K562 (cell line): ENCODE data around the gene SAE1. TPM values are rescaled to one million over a fixed set of nuclear protein-coding genes. Genes with fewer than 3 reads are reported as not detected.

Source experiments
- BRCA1 ChIP-seq, 2 experiments: fragments of 450-650 bp in 1 of 2; sonication (generic) in 1 of 2; formaldehyde crosslinking in 1 of 2; IDR thresholded peaks; 2 replicates each; pipeline versions ENCODE4 v1.5.0 to v1.6.1; 2017 to 2020; ENCODE audit warnings: mild to moderate bottlenecking in 1 of 2, missing genetic modification reagents in 1 of 2
- ESRRA ChIP-seq: fragments of 450-650 bp; IDR thresholded peaks from 2 replicates; pipeline ENCODE4 v1.6.1; 2014; ENCODE audit warnings: low read depth, mild to moderate bottlenecking, moderate library complexity, borderline replicate concordance
- ETS2 ChIP-seq: IDR thresholded peaks from 2 replicates; pipeline ENCODE4 v1.6.1; 2016; ENCODE audit warnings: borderline replicate concordance, missing genetic modification characterization, mild to moderate bottlenecking, moderate library complexity, missing compliant biosample characterization; ENCODE audit not compliant: poor library complexity, severe bottlenecking
- FOXJ3 ChIP-seq: sonication (generic); formaldehyde crosslinking; IDR thresholded peaks from 2 replicates; pipeline ENCODE4 v1.4.0; 2020; ENCODE audit warnings: mild to moderate bottlenecking, missing genetic modification reagents
- HSF4 ChIP-seq: fragments of 250-450 bp; sonication (Bioruptor Pico); IDR thresholded peaks from 2 replicates; pipeline ENCODE4 v2.1.2; 2022; ENCODE audit warnings: mild to moderate bottlenecking, moderate library complexity, borderline replicate concordance
- JUND ChIP-seq, 2 experiments: IDR thresholded peaks; 2 replicates in 1 of 2; 3 replicates in 1 of 2; pipeline ENCODE4 v1.6.1; 2011; ENCODE audit warnings: borderline replicate concordance in 2 of 2, low read depth in 2 of 2, low read length in 2 of 2, improper control_type of control experiment in 1 of 2, missing biosample characterization in 1 of 2, missing genetic modification characterization in 1 of 2, missing genetic modification reagents in 1 of 2
- L3MBTL2 ChIP-seq: fragments of 450-650 bp; IDR thresholded peaks from 2 replicates; pipeline ENCODE4 v1.6.1; 2016; ENCODE audit warnings: mild to moderate bottlenecking, moderate library complexity
- NR2C2 ChIP-seq, 2 experiments: fragments of 200-800 bp in 1 of 2; sonication (Bioruptor generic) in 1 of 2; sonication (generic) in 1 of 2; formaldehyde crosslinking in 1 of 2; IDR thresholded peaks; 2 replicates each; pipeline versions ENCODE4 v1.6.1 to v1.8.0; 2016 to 2022; ENCODE audit warnings: mild to moderate bottlenecking in 1 of 2, missing compliant biosample characterization in 1 of 2, missing genetic modification characterization in 1 of 2, missing genetic modification reagents in 1 of 2
- RBM34 ChIP-seq: fragments of 200-400 bp; formaldehyde crosslinking; IDR thresholded peaks from 2 replicates; pipeline ENCODE4 v1.6.1; 2018; ENCODE audit warnings: low read length, borderline replicate concordance; ENCODE audit not compliant: insufficient read depth
- RFX1 ChIP-seq: fragments of 450-650 bp; IDR thresholded peaks from 2 replicates; pipeline ENCODE4 v1.6.1; 2016; ENCODE audit warnings: mild to moderate bottlenecking, moderate library complexity
- SMAD4 ChIP-seq: fragments of 250-450 bp; sonication (Bioruptor Pico); conservative IDR thresholded peaks from 2 replicates; pipeline ENCODE4 v1.8.0; 2021; ENCODE audit warnings: inconsistent platforms, mild to moderate bottlenecking, moderate library complexity
- U2AF2 ChIP-seq: fragments of 200-400 bp; formaldehyde crosslinking; optimal IDR thresholded peaks from 2 replicates; pipeline ENCODE3; 2017; ENCODE audit warnings: low read depth, mild to moderate bottlenecking, low read length
- ZC3H8 ChIP-seq: fragments of 450-650 bp; IDR thresholded peaks from 2 replicates; pipeline ENCODE4 v1.6.1; 2017
- ZNF165 ChIP-seq: fragments of 250-450 bp; sonication (Bioruptor Pico); IDR thresholded peaks from 2 replicates; pipeline ENCODE4 v1.4.0; 2020; ENCODE audit warnings: borderline replicate concordance
- ZNF695 ChIP-seq: fragments of 450-650 bp; formaldehyde crosslinking; IDR thresholded peaks from 2 replicates; pipeline ENCODE4 v1.4.0; 2020; ENCODE audit warnings: mild to moderate bottlenecking, moderate library complexity
- polyA plus RNA-seq, 8 experiments: library from polyadenylated mRNA; depleted of rRNA in 4 of 8; stranded (reverse) in 5 of 8; unstranded in 3 of 8; fragments of >200 nt; fragmentation: Nextera tagmentation in 2 of 8; fragmentation: Illumina TruSeq in 1 of 8; extraction: Ambion mirVana in 2 of 8; extraction: Trizol in 1 of 8; gene quantifications; 2 replicates each; pipeline versions ENCODE4 v1.2.1 to v1.2.3, GENCODE V29; 2011 to 2014; ENCODE audit warnings: inconsistent platforms in 1 of 8, missing spikeins in 1 of 8
- total RNA-seq, 7 experiments: library from RNA; depleted of rRNA in 6 of 7; stranded (reverse); fragments of >200 nt in 6 of 7; fragmentation: Illumina TruSeq in 2 of 7; extraction: Trizol in 2 of 7; gene quantifications; 2 replicates each; pipeline versions ENCODE4 v1.2.1 to v1.2.3, GENCODE V29; 2011 to 2021; ENCODE audit warnings: low replicate concordance in 1 of 7
- TF ChIP-seq, protein P1 (sequence below), 2 experiments: IDR thresholded peaks; 2 replicates each; pipeline ENCODE4 v1.6.1; 2012; ENCODE audit warnings: improper control_type of control experiment in 2 of 2, low read depth in 2 of 2, low read length in 2 of 2, borderline replicate concordance in 1 of 2
- TF ChIP-seq, protein P2 (sequence below): fragments of 250-450 bp; sonication (Bioruptor Pico); IDR thresholded peaks from 2 replicates; pipeline ENCODE4 v1.5.0; 2021; ENCODE audit warnings: mild to moderate bottlenecking, borderline replicate concordance
- TF ChIP-seq, protein P3 (sequence below): fragments of 250-450 bp; sonication (Bioruptor Pico); IDR thresholded peaks from 2 replicates; pipeline ENCODE4 v1.5.0; 2022; ENCODE audit warnings: mild to moderate bottlenecking

Gene SAE1
- total and polyA plus RNA-seq, 9 of the 15 experiments (the other 6 are each of a cell fraction or from before 2014, with no cell fraction given) = 82.8 to 299 (median 217) TPM

DNA sequence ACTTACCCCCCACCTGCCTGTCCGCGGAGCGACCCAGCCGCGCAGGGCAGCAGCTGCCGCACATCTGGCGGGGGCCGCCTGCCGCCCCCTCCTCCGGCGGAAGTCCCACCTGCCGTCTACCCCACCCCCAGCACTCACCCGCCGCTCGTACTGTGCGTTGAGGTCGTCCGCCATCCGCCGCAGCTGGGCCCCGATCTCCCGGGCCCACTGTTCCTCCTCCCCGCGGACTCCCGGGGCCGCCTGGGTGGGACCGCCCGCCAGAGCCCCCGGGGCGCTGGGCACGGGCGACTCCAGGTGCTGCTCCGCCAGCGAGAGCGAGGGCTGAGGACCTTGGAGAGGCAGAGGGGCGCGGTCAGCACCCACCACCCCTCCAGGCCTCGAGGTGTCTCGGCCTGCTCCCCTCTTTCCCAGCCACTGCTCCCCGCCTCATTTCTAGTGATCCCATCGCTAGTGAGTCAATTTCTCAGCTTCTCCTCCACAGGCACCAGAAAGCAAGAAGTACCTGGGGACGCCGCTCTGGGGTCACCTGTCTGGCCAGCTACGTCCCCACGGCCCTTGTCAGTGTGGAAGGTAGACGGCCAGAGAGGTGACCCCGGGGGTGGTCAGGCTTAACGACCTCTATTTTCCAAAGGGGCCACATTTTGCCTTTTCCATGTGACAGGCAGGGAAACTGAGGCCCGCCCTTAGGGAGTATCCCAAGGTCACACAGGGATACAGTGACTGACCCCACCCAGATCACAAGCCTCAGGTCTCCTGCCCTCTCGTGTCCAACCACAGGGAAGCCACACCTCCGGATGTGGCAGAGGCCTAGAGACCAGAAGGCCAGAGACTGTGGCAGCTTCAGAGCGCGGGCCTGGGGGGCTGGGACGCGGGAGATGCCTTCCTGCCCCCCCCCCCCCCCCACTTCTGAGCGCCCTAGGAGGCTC, 96.1 kb downstream of the SAE1 start (continued):
- TF ChIP-seq ZNF165 (CRISPR knock-in tag) = no peak; the same call in 1 of the 2 replicates
- no peak for TF ChIP-seq ZNF695
- no peak for TF ChIP-seq ZC3H8
- TF ChIP-seq HSF4 (CRISPR knock-in tag) = no peak
- TF ChIP-seq, protein P1, sequence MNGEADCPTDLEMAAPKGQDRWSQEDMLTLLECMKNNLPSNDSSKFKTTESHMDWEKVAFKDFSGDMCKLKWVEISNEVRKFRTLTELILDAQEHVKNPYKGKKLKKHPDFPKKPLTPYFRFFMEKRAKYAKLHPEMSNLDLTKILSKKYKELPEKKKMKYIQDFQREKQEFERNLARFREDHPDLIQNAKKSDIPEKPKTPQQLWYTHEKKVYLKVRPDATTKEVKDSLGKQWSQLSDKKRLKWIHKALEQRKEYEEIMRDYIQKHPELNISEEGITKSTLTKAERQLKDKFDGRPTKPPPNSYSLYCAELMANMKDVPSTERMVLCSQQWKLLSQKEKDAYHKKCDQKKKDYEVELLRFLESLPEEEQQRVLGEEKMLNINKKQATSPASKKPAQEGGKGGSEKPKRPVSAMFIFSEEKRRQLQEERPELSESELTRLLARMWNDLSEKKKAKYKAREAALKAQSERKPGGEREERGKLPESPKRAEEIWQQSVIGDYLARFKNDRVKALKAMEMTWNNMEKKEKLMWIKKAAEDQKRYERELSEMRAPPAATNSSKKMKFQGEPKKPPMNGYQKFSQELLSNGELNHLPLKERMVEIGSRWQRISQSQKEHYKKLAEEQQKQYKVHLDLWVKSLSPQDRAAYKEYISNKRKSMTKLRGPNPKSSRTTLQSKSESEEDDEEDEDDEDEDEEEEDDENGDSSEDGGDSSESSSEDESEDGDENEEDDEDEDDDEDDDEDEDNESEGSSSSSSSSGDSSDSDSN (IDR thresholded peaks at IDR 0.05; ENCODE audit: borderline replicate concordance in 1 of 2, low read depth in 2 of 2, low read length in 2 of 2) = no peak; a peak in 1 of 4 replicates
- TF ChIP-seq RBM34 = peak; percentile 15; the same call in 1 of the 2 replicates
- TF ChIP-seq FOXJ3 (CRISPR knock-in tag) = no peak
- TF ChIP-seq NR2C2 (CRISPR knock-in tag; IDR thresholded peaks at IDR 0.05) = no peak
- no peak for TF ChIP-seq NR2C2 (tag; IDR thresholded peaks at IDR 0.05)
- TF ChIP-seq, protein P2, sequence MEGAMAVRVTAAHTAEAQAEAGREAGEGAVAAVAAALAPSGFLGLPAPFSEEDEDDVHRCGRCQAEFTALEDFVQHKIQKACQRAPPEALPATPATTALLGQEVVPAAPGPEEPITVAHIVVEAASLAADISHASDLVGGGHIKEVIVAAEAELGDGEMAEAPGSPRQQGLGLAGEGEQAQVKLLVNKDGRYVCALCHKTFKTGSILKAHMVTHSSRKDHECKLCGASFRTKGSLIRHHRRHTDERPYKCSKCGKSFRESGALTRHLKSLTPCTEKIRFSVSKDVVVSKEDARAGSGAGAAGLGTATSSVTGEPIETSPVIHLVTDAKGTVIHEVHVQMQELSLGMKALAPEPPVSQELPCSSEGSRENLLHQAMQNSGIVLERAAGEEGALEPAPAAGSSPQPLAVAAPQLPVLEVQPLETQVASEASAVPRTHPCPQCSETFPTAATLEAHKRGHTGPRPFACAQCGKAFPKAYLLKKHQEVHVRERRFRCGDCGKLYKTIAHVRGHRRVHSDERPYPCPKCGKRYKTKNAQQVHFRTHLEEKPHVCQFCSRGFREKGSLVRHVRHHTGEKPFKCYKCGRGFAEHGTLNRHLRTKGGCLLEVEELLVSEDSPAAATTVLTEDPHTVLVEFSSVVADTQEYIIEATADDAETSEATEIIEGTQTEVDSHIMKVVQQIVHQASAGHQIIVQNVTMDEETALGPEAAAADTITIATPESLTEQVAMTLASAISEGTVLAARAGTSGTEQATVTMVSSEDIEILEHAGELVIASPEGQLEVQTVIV (CRISPR knock-in tag) = no peak
- no peak for TF ChIP-seq U2AF2
- peak; percentile 99 for TF ChIP-seq ESRRA
- TF ChIP-seq, protein P3, sequence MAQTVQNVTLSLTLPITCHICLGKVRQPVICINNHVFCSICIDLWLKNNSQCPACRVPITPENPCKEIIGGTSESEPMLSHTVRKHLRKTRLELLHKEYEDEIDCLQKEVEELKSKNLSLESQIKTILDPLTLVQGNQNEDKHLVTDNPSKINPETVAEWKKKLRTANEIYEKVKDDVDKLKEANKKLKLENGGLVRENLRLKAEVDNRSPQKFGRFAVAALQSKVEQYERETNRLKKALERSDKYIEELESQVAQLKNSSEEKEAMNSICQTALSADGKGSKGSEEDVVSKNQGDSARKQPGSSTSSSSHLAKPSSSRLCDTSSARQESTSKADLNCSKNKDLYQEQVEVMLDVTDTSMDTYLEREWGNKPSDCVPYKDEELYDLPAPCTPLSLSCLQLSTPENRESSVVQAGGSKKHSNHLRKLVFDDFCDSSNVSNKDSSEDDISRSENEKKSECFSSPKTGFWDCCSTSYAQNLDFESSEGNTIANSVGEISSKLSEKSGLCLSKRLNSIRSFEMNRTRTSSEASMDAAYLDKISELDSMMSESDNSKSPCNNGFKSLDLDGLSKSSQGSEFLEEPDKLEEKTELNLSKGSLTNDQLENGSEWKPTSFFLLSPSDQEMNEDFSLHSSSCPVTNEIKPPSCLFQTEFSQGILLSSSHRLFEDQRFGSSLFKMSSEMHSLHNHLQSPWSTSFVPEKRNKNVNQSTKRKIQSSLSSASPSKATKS (CRISPR knock-in tag) = 0 out of 2 replicates have a peak, but pooled peaks have one; percentile 58
- TF ChIP-seq SMAD4 = peak; percentile 16
- TF ChIP-seq BRCA1 (IDR thresholded peaks at IDR 0.05) = no peak
- TF ChIP-seq BRCA1 (CRISPR knock-in tag; IDR thresholded peaks at IDR 0.05) = no peak; the same call in 1 of the 2 replicates
- TF ChIP-seq ETS2 (tag) = no peak
- peak; percentile 71 for TF ChIP-seq JUND (IDR thresholded peaks at IDR 0.05; ENCODE audit: borderline replicate concordance, low read depth, low read length)
- no peak; the same call in 2 of the 3 replicates for TF ChIP-seq JUND (tag; IDR thresholded peaks at IDR 0.05; ENCODE audit: borderline replicate concordance, low read depth, low read length)
- no peak for TF ChIP-seq RFX1
- TF ChIP-seq L3MBTL2 = peak; percentile 21; the same call in 1 of the 2 replicates
